GM18519 (cell line): ENCODE measurements around the gene TMC1.
"Not testable (repeated sequence)": the region's sequence is repeated elsewhere in the genome, so short reads cannot be mapped to it uniquely, and the experiment has no call there.

Source experiments
- ATAC-seq: cut with Tn5 transposase; IDR thresholded peaks from one replicate; pipeline ENCODE4 v1.9.1; 2021; ENCODE audit warnings: mild to moderate bottlenecking, moderate library complexity; ENCODE audit not compliant: unreplicated experiment, low FRiP score

The TMC1 gene

GRCh38 chr9:72521416-72521815 lies at the start of gene TMC1:
TSS of gene TMC1 (plus strand) at chr9:72521608. CDS start at chr9:72648649, 127,041 bp downstream.
- not testable (repeated sequence) for ATAC-seq

DNA sequence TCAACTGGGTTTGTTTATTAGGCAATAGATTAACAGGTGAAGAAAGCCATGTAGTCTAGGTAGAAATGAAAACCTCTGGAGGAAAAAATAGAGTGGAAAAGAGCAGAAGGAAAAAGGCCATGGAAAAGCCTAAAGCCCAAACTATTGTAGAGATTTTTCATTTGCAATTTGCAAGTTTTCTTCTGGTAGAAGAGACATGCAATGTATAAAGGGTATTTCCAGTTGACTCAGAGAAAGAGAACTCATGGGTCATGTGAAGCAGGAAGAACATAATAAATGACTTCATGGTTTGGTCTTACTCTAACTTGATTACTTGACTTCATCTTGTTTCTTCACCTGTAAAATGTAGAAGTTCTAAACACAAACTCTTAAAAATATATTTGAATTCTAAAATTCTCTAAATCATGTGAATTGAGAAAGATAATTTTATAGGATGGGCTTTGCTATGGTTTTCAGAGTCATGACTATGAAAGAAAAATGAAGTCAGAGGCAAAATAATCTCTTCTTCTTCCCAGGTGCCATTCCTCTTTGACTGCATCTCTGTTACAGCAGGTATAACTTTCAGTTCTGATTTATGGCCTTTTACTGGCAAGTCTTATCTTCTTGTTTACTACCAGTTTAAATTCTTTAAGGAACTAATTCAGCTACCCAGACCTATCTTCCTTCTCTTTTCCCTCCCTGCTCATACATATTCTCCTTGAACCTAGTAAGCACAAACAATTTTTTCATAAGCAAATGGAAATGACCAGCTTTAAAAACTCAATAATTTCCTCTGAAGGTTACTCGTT lies 47.7 kb upstream of the TMC1 start:
- ATAC-seq: peak; percentile 91

- no peak for ATAC-seq
Measured at GRCh38 chr9:72474676-72475075, 46.7 kb upstream of the TMC1 start.

DNA sequence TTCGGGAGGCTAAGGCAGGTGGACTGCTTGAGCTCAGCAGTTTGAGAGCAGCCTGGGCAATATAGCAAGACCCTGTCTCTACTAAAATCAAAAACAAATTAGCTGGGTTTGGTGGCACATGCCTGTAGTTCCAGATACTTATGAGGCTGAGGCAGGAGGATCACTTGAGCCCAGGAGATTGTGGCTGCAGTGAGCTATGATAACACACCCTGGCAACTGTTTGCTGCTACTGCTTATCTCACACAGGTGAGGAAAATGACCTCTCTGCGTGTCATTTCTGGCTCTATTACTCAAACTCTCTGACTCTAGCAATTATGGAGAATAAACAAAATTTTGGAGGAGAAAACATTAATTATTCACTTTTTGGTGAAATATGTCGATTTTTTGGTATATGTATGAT lies 45.3 kb upstream of the TMC1 start:
- no peak for ATAC-seq

GRCh38 chr9:72476617-72477437 lies 44.6 kb upstream of the TMC1 start:
- ATAC-seq: no peak

GRCh38 chr9:72477930-72478518 lies 43.4 kb upstream of the TMC1 start:
- ATAC-seq: no peak

DNA sequence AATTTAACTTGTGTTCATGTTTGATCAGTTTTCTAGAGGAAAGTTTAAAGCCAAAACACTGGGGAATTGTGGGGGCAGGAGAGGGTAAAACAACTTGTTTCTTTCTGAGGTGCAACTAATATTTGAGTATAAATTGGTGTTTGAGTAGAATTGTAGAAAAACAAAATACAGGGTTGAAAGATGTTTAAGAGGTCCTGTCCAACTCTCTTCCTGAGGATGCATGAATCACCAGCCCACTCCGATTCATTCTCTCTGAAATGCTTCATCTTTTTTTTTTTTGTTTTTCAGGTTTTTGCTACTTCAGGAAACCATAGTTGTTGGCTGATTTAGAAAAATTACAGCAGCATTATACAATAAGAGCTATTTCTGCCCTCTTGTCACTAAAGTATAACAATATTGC lies 42.4 kb upstream of the TMC1 start:
- ATAC-seq: no peak

GRCh38 chr9:72480261-72480660 lies 41.1 kb upstream of the TMC1 start:
- ATAC-seq: not testable (repeated sequence)

- no peak for ATAC-seq
Measured at GRCh38 chr9:72480921-72481320, 40.5 kb upstream of the TMC1 start.

DNA sequence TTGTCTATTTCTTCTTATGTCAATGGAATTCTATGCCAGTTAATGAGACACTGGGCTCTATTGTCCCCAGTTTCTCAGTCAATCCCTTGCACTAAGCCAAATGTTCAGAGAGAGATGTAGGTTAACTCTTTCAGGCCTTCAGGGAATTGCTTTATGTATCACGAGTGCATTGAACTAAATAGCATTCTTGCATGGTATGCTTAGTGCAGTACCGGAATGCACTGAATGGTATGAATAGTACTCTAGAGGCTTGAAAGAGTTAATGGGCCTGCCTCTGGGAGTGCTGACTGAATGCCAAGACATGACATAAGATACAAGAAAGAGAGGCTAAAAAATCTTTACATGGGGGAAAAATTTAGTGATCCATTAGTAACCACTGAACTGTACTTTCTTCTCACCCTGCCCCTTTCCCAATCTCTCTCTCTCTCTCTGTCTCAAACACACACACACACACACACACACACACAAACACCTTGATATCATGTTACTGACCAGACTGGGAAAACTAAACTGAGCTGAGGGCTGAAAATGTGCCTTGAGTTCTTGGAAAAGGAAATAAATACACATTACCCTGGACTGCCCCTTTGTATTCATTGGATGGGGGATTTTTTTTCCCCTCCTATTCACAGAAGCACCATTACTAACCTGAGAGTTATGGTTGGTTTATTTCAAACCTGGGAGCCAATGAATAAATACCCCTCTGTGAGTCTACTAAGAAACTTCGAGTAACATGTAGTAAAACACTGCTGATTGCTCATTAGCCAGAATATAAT lies 35.4 kb upstream of the TMC1 start:
- no peak for ATAC-seq

GRCh38 chr9:72486594-72486955 lies 34.8 kb upstream of the TMC1 start:
- no peak for ATAC-seq

GRCh38 chr9:72487665-72488064 lies 33.7 kb upstream of the TMC1 start:
- ATAC-seq: not testable (repeated sequence)

- no peak for ATAC-seq
Measured at GRCh38 chr9:72489986-72490385, 31.4 kb upstream of the TMC1 start.

DNA sequence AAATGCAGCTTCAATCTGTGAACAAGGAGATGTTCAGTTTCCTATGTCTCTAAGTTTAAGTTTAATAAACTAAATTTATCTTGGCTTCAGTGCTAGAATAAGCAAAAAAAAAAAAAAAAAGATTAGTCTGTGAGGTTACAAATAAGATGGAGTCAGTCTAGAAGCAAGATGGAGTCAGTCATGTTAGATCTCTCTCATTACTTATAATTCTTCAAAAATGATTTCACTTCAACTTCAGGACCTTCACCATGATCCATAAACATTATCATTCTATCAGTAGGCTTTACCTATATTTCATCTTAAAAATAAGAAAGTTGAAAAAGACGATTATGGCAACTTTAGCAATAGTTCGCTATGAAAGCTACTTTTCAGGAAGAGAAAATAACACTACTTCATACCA lies 30.2 kb upstream of the TMC1 start:
- no peak for ATAC-seq

- no peak for ATAC-seq
Measured at GRCh38 chr9:72494051-72494450, 27.4 kb upstream of the TMC1 start.

DNA sequence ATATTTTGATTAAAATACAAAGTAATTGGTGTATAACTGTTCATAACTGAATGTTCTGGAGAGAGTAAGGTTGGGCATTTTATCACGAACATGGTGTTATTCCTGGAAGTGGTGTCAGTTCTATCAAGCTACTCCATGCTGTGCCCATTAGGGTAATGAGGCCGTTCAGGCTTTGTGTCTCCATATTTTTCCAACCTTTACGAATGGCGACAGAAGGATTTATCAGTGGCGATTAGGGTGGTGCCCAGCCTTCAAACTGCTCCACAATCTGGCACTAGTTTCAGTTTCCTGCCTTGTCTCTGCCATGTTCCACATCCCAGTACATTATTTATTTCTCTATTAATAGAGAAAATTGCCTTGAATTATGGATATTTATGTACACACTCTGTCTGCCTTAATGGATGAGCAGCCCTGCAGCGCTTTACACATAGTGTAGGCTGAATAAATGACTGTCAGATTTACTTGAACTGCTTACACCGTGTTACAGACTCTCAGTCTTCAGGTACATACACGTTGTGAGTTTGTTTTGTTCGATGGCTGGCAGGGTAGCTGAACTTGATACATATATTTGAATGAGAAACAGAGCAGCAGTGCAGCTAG lies 23.9 kb upstream of the TMC1 start:
- ATAC-seq: no peak

GRCh38 chr9:72506615-72507014 lies 14.8 kb upstream of the TMC1 start:
- no peak for ATAC-seq

GRCh38 chr9:72509053-72509452 lies 12.4 kb upstream of the TMC1 start:
- no peak for ATAC-seq

- ATAC-seq: peak; percentile 91
Measured at GRCh38 chr9:72509635-72510034, 11.8 kb upstream of the TMC1 start.

GRCh38 chr9:72521011-72521410 lies 397 bp upstream of the TMC1 start:
- not testable (repeated sequence) for ATAC-seq
